ENCODE measurements around the gene TMED10.

Gene TMED10

GRCh38 chr14:75096959-75097358, 79.5 kb downstream of the TMED10 start:
- in situ Hi-C loops (cut with HindIII; ENCODE audit: low pct_ligation_motif_present, low sequenced_read_pairs) = no loop called here
- no peak overlapping the region for H3K4me3 ChIP-seq (ENCODE audit: low read depth, low read length)
- H3K27me3 ChIP-seq (replicated peaks) = no peaks in the 10 kb centered on the region
- no peak for DNase-seq
- TF ChIP-seq CTCF (IDR thresholded peaks at IDR 0.05; ENCODE audit: low read depth, low read length, missing control alignments) = no peak
- H3K27ac ChIP-seq = no peak overlapping the region
- peaks cover 43% of the 10 kb centered on the region for H3K36me3 ChIP-seq (replicated peaks)

- no peak for DNase-seq
- Histone ChIP-seq H3K36me3 (replicated peaks) (peaks cover 42% of the 10 kb centered on the region), H3K27me3 (replicated peaks) (no peaks in the 10 kb centered on the region), H3K27ac (no peak overlapping the region), H3K4me3 (ENCODE audit: low read depth, low read length) (no peak overlapping the region)
- in situ Hi-C loops (cut with HindIII; ENCODE audit: low pct_ligation_motif_present, low sequenced_read_pairs) = no loop called here
- TF ChIP-seq CTCF (IDR thresholded peaks at IDR 0.05; ENCODE audit: low read depth, low read length, missing control alignments) = no peak
These were observed 80.7 kb downstream of the TMED10 start for GRCh38 chr14:75095690-75096089.

- no peak for TF ChIP-seq CTCF (IDR thresholded peaks at IDR 0.05; ENCODE audit: low read depth, low read length, missing control alignments)
- no peak overlapping the region for H3K27ac ChIP-seq
- H3K4me3 ChIP-seq (ENCODE audit: low read depth, low read length) = no peak overlapping the region
- H3K27me3 ChIP-seq (replicated peaks) = no peaks in the 10 kb centered on the region
- in situ Hi-C loops (cut with HindIII; ENCODE audit: low pct_ligation_motif_present, low sequenced_read_pairs) = no loop called here
- no peak for DNase-seq
- H3K36me3 ChIP-seq (replicated peaks) = peaks cover 44% of the 10 kb centered on the region
These were observed 81.5 kb downstream of the TMED10 start for GRCh38 chr14:75094896-75095295.

- in situ Hi-C loops (cut with HindIII; ENCODE audit: low pct_ligation_motif_present, low sequenced_read_pairs) = no loop called here
- TF ChIP-seq CTCF (IDR thresholded peaks at IDR 0.05; ENCODE audit: low read depth, low read length, missing control alignments) = no peak
- Histone ChIP-seq H3K27me3 (replicated peaks) (no peaks in the 10 kb centered on the region), H3K4me3 (ENCODE audit: low read depth, low read length) (no peak overlapping the region), H3K36me3 (replicated peaks) (peaks cover 46% of the 10 kb centered on the region), H3K27ac (no peak overlapping the region)
- DNase-seq = no peak
These were observed 83.7 kb downstream of the TMED10 start for GRCh38 chr14:75092698-75093097.

- Histone ChIP-seq H3K4me3 (ENCODE audit: low read depth, low read length) (no peak overlapping the region), H3K27me3 (replicated peaks) (no peaks in the 10 kb centered on the region), H3K27ac (no peak overlapping the region), H3K36me3 (replicated peaks) (peaks cover 48% of the 10 kb centered on the region)
- in situ Hi-C loops (cut with HindIII; ENCODE audit: low pct_ligation_motif_present, low sequenced_read_pairs) = no loop called here
- DNase-seq = no peak
- TF ChIP-seq CTCF (IDR thresholded peaks at IDR 0.05; ENCODE audit: low read depth, low read length, missing control alignments) = no peak
These were observed 85.2 kb downstream of the TMED10 start for GRCh38 chr14:75091251-75091650.

- H3K36me3 ChIP-seq (replicated peaks) = peaks cover 48% of the 10 kb centered on the region
- DNase-seq = no peak
- in situ Hi-C loops (cut with HindIII; ENCODE audit: low pct_ligation_motif_present, low sequenced_read_pairs) = no loop called here
These were observed 86.1 kb downstream of the TMED10 start for GRCh38 chr14:75090353-75090752.

More at GRCh38 chr14:75090353-75090752, 86.1 kb downstream of the TMED10 start:
- Histone ChIP-seq H3K4me3 (ENCODE audit: low read depth, low read length) (no peak overlapping the region), H3K27me3 (replicated peaks) (no peaks in the 10 kb centered on the region), H3K27ac (no peak overlapping the region)
- no peak for TF ChIP-seq CTCF (IDR thresholded peaks at IDR 0.05; ENCODE audit: low read depth, low read length, missing control alignments)
